Panc1 (cell line): ENCODE results near the gene AAK1.

Experiments
- POLR2AphosphoS5 ChIP-seq: IDR thresholded peaks from 2 replicates; pipeline ENCODE4 v1.6.1; 2012; ENCODE audit warnings: mild to moderate bottlenecking, low read depth, low read length, moderate library complexity
- SIN3A ChIP-seq: IDR thresholded peaks from 2 replicates; pipeline ENCODE4 v1.6.1; 2012; ENCODE audit warnings: low read depth, mild to moderate bottlenecking, low read length, moderate library complexity, borderline replicate concordance; ENCODE audit not compliant: insufficient read depth
- TCF7L2 ChIP-seq: IDR thresholded peaks from 2 replicates; pipeline ENCODE4 v1.6.1; 2011; ENCODE audit warnings: mild to moderate bottlenecking, low read depth, low read length, inconsistent platforms
- TF ChIP-seq, protein P1 (sequence below): fragments of 450-650 bp; IDR thresholded peaks from 2 replicates; pipeline ENCODE4 v1.5.1; 2017; ENCODE audit warnings: mild to moderate bottlenecking

DNA sequence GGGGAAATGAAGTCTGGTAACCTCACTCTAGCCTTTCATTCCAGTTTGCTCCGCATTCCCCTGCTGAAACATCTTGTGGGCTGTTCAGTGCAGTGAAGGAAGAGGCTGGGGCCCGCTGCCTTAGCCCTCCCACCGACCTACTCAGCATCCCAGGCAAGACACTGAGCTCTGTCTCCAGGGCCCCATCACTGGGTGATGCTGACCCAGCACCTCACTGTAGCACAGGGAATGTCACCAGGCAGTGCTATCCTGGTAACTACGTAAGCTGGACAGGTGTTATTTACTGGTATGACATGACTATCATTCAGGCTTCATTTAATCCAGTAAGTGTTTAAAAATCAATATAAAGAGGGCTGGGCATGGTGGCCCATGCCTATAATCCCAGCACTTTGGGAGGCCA is 105.3 kb downstream of the AAK1 start:
- TF ChIP-seq, protein P1, sequence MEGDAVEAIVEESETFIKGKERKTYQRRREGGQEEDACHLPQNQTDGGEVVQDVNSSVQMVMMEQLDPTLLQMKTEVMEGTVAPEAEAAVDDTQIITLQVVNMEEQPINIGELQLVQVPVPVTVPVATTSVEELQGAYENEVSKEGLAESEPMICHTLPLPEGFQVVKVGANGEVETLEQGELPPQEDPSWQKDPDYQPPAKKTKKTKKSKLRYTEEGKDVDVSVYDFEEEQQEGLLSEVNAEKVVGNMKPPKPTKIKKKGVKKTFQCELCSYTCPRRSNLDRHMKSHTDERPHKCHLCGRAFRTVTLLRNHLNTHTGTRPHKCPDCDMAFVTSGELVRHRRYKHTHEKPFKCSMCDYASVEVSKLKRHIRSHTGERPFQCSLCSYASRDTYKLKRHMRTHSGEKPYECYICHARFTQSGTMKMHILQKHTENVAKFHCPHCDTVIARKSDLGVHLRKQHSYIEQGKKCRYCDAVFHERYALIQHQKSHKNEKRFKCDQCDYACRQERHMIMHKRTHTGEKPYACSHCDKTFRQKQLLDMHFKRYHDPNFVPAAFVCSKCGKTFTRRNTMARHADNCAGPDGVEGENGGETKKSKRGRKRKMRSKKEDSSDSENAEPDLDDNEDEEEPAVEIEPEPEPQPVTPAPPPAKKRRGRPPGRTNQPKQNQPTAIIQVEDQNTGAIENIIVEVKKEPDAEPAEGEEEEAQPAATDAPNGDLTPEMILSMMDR, result no peak
- TF ChIP-seq SIN3A, result no peak
- TF ChIP-seq POLR2AphosphoS5, result no peak
- no peak for TF ChIP-seq TCF7L2
